ENCODE measurements around the gene EEF1AKMT3. TPM values are rescaled to one million over a fixed set of nuclear protein-coding genes. Genes with fewer than 3 reads are reported as not detected.
A peak's percentile ranks its signal among the peaks of the same experiment; 100 is the strongest.

The EEF1AKMT3 gene
- total RNA-seq, 1 donor: 8.3 TPM

GRCh38 chr12:57741413-57741789 is 31.0 kb upstream of the EEF1AKMT3 start:
- Histone ChIP-seq H3K27ac (ENCODE audit: low read depth, low read length) (no peak overlapping the region), H3K9me3 (ENCODE audit: low read depth, low read length) (no peaks in the 10 kb centered on the region), H3K4me2 (ENCODE audit: insufficient read depth, low read length) (no peak overlapping the region), H2AFZ (ENCODE audit: low read length) (no peak overlapping the region), H3K27me3 (ENCODE audit: insufficient read depth, low read length) (peaks cover 60% of the 10 kb centered on the region), H3K4me1 (ENCODE audit: insufficient read depth, low read length) (peaks cover 11% of the 10 kb centered on the region), H4K20me1 (ENCODE audit: insufficient read depth, low read length) (no peaks in the 10 kb centered on the region), H3K36me3 (ENCODE audit: insufficient read depth, low read length) (peaks cover 4% of the 10 kb centered on the region), H3K79me2 (ENCODE audit: insufficient read depth, low read length) (peaks cover 12% of the 10 kb centered on the region), H3K4me3 (ENCODE audit: insufficient read depth, low read length) (no peak overlapping the region)
- DNase-seq (ENCODE audit: insufficient read length, low spot score, missing footprints): no peak
- no peak for TF ChIP-seq CTCF (IDR thresholded peaks at IDR 0.05; ENCODE audit: extremely low read depth, low read depth, low read length)

GRCh38 chr12:57741844-57742738 is 30.3 kb upstream of the EEF1AKMT3 start:
- peaks cover 11% of the 10 kb centered on the region for H3K36me3 ChIP-seq (ENCODE audit: insufficient read depth, low read length)
- no peak overlapping the region for H3K27ac ChIP-seq (ENCODE audit: low read depth, low read length)
- H3K4me1 ChIP-seq (ENCODE audit: insufficient read depth, low read length): peaks cover 7% of the 10 kb centered on the region
- H3K4me3 ChIP-seq (ENCODE audit: insufficient read depth, low read length): no peak overlapping the region
- peaks cover 53% of the 10 kb centered on the region for H3K27me3 ChIP-seq (ENCODE audit: insufficient read depth, low read length)
- H3K9me3 ChIP-seq (ENCODE audit: low read depth, low read length): no peaks in the 10 kb centered on the region
- no peak overlapping the region for H2AFZ ChIP-seq (ENCODE audit: low read length)
- peak; percentile 53 for DNase-seq (ENCODE audit: insufficient read length, low spot score, missing footprints)
- H4K20me1 ChIP-seq (ENCODE audit: insufficient read depth, low read length): no peaks in the 10 kb centered on the region
- H3K4me2 ChIP-seq (ENCODE audit: insufficient read depth, low read length): no peak overlapping the region
- no peak for TF ChIP-seq CTCF (IDR thresholded peaks at IDR 0.05; ENCODE audit: extremely low read depth, low read depth, low read length)
- peaks cover 12% of the 10 kb centered on the region for H3K79me2 ChIP-seq (ENCODE audit: insufficient read depth, low read length)

GRCh38 chr12:57743769-57744168 is 28.6 kb upstream of the EEF1AKMT3 start:
- no peak for TF ChIP-seq CTCF (IDR thresholded peaks at IDR 0.05; ENCODE audit: extremely low read depth, low read depth, low read length)
- Histone ChIP-seq H3K36me3 (ENCODE audit: insufficient read depth, low read length) (peaks cover 24% of the 10 kb centered on the region), H3K4me3 (ENCODE audit: insufficient read depth, low read length) (no peak overlapping the region), H3K27me3 (ENCODE audit: insufficient read depth, low read length) (peaks cover 39% of the 10 kb centered on the region), H3K9me3 (ENCODE audit: low read depth, low read length) (no peaks in the 10 kb centered on the region), H4K20me1 (ENCODE audit: insufficient read depth, low read length) (no peaks in the 10 kb centered on the region), H2AFZ (ENCODE audit: low read length) (no peak overlapping the region), H3K27ac (ENCODE audit: low read depth, low read length) (no peak overlapping the region), H3K79me2 (ENCODE audit: insufficient read depth, low read length) (peaks cover 12% of the 10 kb centered on the region), H3K4me1 (ENCODE audit: insufficient read depth, low read length) (peaks cover 7% of the 10 kb centered on the region), H3K4me2 (ENCODE audit: insufficient read depth, low read length) (peak overlapping the region; percentile 97)
- DNase-seq (ENCODE audit: insufficient read length, low spot score, missing footprints): no peak

GRCh38 chr12:57744194-57744776 is 28.1 kb upstream of the EEF1AKMT3 start:
- DNase-seq (ENCODE audit: insufficient read length, low spot score, missing footprints): peak; percentile 69
- H3K27me3 ChIP-seq (ENCODE audit: insufficient read depth, low read length): peaks cover 33% of the 10 kb centered on the region
- TF ChIP-seq CTCF (IDR thresholded peaks at IDR 0.05; ENCODE audit: extremely low read depth, low read depth, low read length): no peak
- peak overlapping the region; percentile 97 for H3K4me2 ChIP-seq (ENCODE audit: insufficient read depth, low read length)
- no peaks in the 10 kb centered on the region for H3K9me3 ChIP-seq (ENCODE audit: low read depth, low read length)
- H2AFZ ChIP-seq (ENCODE audit: low read length): peak overlapping the region; percentile 75
- peaks cover 17% of the 10 kb centered on the region for H3K79me2 ChIP-seq (ENCODE audit: insufficient read depth, low read length)
- H4K20me1 ChIP-seq (ENCODE audit: insufficient read depth, low read length): no peaks in the 10 kb centered on the region
- peak overlapping the region; percentile 98 for H3K27ac ChIP-seq (ENCODE audit: low read depth, low read length)
- peaks cover 29% of the 10 kb centered on the region for H3K36me3 ChIP-seq (ENCODE audit: insufficient read depth, low read length)
- peak overlapping the region; percentile 97 for H3K4me3 ChIP-seq (ENCODE audit: insufficient read depth, low read length)
- H3K4me1 ChIP-seq (ENCODE audit: insufficient read depth, low read length): peaks cover 7% of the 10 kb centered on the region
